ENCODE results near the gene NEURL1B.

Gene NEURL1B

DNA sequence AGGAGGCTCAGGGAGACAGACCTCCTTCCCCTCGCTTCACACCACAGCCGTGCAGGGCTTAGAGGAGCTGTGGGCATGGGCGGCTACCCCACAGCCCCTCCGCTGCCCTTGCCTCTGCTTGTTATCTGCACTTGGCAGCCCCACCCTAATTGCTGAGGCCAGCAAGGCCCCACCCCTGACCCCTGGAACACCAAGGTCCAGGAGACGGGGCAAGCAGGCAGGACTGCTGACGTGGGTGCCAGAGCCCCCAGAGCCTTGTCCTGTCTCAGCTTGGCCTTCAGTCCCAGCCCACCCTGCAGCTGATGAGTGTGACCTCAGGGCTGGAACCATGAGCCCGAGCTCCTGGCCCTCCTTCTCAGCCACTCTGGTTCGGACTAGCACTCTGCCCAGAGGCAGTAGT is 29.1 kb upstream of the NEURL1B start:
- no peak for DNase-seq

DNA sequence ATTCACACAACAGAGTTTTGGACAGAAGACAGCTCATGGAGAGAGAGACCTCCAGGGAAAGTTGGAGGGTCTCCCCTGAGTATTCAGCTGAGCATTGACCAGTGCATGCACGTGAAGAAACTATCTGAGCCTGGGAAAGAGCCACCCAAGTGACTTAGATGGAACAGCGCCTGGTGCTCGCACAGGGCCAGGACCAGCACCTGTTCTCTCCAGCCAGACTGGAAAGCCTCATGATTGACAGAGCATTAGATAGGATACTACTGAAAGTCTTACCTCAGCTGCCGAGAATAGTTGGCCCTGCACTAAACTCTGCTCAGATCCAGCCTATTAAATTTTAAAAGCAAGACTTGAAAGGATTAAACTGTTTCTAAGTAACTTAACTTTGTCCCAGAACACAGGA is 28.3 kb upstream of the NEURL1B start:
- DNase-seq = no peak

DNA sequence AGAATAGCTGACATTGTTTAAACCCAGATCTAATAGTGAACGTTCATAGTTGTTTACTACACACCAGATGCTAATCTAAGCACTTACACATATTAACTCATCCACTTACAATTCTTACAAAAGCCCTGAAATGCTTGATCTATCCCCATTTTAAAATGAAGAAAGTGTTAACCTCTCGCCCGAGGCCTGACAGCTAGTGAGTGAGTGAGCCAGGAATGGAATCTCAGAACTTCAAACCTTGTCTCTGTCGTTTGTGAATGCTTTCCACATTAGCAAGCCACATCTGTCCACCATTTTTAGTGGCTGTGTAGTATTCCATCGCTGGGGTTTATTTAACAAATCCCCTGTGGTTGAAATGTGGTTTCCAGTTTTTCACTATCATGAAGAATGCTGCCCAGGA is 24.9 kb upstream of the NEURL1B start:
- no peak for DNase-seq

DNA sequence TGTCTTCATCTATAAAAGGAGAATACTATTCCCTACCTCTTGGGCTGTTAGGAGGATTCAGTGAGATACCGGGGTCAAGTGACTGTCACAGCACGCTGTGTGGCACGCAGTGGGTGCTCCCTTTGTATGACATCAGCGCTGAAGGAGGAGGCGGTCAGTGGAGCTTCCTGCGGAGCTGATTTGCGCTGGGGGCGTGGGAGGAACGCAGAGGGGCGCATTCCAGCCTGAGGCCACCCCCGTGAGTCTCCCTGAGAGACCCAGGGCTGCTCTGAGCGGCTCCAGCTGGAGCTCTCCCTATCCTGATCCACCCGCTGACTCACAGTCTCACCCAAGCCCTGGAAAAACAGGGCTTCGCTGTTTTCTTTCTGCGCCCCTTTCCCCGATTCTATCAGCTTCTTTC is 24.3 kb upstream of the NEURL1B start:
- DNase-seq = no peak

GRCh38 chr5:172617817-172618216 is 23.2 kb upstream of the NEURL1B start:
- no peak for DNase-seq

DNA sequence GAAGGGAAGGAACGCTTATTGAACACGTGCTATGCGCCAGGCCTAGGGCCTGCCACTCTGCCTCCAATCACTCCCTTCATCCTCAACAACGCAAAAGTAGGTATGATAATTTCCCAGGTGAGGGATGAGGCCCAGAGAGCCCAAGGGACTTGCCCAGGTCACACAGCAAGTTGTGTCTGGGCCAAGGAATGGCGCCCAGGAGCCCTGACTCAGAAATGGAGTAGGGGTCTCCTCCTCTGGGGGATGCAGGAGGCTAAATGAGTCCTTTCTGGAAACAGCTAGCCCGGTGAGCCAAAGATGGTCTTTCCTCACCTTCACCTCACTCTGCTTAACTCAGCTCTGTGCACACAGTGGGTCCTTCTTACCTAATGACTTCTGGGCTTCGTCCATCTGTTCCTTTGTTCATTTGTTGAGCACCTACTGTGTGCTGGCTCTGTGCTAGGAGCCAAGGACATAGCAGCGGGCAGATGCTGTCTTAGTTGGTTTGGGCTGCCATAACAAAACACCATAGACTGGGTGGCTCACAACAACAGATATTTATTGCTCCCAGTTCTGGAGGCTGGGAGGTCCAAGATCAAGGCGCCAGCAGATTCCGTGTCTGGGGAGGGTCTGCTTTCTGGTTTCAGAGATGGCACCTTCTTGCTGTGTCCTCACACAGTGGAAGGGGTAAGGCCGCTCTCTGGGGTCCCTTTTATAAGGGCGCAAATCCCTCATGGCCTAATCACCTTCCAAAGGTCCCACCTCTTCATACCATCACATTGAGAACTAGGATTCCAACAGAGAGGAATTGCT is 22.3 kb upstream of the NEURL1B start:
- no peak for DNase-seq

DNA sequence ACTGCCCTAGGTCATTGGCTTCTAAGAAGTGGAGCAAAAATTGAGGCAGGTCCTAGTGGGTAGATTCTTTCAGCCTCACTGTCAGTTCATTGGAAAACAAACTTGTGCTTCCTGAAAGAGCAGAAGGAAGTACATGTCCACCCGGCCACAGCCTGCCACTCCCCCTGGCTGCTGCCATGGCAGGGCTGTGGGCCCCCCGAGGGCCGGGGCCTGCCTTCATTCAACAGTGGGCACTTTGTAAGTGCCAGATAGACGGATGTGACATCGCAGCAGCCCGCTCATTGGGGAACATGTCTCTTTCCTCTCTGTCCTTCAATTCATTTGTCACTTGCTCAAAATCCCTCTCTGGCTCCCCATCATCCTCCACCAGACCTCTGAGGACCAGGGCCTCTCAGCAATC is 20.6 kb upstream of the NEURL1B start:
- no peak for DNase-seq

GRCh38 chr5:172622091-172623046 is 18.7 kb upstream of the NEURL1B start:
- no peak for DNase-seq

GRCh38 chr5:172623313-172623980 is 17.6 kb upstream of the NEURL1B start:
- no peak for DNase-seq

DNA sequence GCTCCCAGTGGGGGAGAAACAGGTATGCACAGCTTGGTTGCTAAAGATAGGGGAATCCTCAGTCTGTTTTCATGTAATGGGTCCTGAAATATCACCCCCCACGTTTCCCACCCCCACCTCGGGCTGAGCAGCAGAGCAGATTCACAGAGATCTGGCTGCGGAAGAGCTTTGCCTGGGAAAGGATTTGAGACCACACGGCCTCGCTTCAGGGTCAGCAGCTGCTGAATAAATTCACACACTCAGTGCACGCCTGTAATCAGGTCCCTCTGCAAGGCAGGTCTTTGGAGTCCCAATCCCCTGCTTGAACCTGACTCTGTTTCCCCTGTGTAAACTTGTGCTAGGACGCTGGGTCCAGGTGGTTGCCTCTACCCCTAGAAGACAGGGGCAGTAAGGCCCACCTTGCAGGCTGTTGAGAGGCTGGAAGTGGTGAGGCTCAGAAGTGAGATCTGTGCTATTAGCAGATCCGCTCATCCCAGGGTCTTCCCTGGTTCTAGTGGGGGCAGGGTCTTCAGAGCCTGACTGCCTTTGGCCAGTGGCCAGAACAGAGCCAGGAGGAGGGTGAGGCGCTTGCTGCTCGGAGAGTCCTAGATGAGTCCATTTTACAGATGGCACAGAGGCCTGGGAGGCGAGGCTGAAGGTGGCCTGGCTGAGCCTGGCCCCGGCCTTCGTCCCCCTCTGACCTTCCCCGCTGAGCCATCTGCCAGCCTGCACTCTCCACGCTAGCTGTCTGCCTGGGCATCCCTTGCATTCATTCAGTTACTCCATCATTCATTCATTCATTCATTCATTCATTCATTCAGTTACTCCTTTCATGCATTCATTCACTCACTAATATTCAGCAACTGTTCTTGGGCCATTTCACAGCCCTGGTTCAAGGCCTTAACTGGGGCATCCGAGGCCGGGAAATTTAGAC is 16.7 kb upstream of the NEURL1B start:
- DNase-seq = no peak

GRCh38 chr5:172624996-172625964 is 15.8 kb upstream of the NEURL1B start:
- DNase-seq = no peak

DNA sequence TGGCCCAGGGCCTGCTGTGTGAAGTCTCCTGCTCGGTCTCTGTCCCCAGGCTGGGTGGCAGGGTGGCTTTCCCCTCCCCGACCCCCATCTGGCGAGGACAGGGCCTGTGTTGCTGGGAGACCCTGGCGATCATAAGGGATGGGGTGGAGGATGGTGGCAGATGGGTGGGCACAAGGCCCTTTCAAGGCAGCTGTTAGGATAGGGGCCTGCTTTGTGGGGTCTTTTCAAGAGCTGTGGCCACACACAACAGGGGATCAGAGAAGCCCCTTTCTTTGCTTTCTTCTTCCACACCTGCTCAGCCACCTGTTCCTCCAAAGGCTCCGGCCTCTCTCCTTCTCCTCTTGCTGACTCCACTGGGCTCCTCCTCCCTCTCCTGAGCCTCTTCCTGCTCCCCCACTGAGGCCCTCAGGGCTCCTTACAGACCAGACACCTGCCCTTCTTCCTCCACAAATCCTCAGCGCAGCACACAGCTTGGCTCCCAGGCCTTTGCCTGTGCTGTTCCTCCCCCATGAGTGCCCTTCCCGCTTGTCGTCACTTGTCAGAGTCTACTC is 15.0 kb upstream of the NEURL1B start:
- DNase-seq = no peak

- no peak for DNase-seq
Measured at GRCh38 chr5:172630082-172630481, 11.0 kb upstream of the NEURL1B start.

DNA sequence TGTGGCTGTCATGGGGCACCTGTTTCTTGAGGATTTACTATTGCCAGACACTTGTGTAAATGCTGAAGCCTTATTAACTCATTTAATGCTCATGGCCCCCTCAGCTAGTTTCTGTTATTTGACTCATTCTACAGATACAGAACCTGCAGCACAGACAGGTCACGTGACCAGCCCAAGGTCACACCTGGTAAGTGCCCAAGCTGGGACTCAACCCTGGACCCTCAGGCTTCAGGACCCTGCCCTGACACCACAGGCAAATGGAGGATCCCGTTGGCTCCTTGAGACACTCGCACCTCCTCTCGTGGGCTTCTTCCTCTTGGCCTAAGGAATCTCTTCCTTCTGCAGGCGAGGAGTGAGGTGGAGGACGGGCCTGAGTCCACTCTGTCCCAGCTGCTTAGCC is 10.6 kb upstream of the NEURL1B start:
- no peak for DNase-seq

DNA sequence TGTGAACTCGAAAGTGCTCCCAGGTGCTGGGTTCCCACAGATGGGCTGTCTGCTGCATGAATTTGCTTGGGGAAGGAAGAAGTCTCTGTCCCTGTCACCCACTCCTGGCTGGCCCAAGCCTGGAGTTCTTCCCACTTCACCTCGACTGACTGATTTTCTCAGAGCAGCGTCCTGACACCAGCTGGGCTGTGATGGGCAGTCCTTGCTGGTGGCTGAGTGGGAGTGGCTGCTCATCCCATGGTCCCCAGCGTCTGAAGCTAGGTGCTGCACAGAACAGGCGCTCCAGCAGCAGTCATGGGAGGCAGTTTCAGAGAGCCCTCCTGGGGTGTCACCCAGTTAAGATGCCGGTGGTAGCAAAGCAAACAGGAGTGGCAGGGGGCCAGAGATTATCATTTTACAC is 10.1 kb upstream of the NEURL1B start:
- no peak for DNase-seq

DNA sequence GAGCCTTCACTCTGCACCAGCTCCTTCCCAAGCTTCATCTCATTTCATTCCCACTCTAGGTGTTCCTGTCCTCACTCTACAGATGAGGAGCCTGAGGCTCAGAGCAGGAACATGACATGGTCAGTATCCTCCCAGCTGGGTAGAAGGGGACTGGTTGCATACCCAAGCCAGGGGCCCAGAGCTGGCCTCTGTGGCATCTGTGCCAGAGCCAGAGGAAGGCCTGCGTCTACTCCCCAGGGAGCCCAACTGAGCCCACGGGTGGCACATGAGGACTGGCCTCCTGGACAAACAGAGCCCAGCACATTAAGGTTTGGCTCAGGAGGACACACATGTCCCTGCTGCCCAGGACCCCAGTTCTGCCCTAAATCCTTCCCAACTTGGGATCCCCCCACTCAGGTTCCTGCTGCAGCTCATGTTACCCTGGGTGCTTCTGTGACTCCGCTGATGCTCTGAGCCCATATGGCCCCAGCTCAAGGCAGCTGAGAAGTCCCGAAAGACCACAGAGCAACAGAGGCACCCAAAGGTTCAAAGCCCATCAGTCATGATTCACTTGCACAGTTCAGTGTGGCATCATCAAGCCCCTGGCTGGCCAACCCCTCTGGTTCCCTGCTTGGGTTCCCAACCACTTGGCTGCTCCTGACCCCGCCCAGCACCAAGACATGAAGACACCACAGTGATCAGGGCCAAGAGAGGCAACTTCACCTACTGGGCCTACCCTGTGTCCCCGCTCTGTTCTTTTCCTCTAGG is 8.5 kb upstream of the NEURL1B start:
- no peak for DNase-seq

DNA sequence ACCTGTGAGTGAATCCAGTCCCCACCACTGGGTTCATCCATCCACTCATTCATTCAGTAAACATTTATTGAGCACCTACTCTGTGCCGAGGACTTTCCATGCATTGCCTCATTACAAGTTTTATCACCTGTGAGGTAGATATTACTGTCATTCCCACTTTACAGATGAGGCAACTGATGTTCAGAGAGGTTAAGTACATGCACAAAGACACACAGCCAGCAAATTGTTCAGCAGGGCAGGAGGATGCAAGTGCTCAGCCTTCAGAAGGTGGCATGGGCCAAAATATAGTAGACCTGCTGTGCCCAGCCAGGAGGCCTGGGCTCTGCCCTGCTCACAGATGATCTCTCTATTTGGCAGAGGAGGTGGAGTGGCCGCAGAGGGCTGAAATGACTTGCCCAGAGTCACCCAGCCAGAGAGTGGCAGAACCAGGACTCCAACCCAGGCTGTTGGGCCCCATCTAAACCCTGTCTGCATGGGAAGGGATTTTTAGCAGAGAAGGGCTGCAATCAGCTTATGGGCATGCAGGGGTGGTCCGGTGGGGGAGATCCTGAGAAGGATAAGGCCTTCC is 7.6 kb upstream of the NEURL1B start:
- DNase-seq = no peak

- no peak for DNase-seq
Measured at GRCh38 chr5:172634106-172634899, 6.8 kb upstream of the NEURL1B start.

- no peak for DNase-seq
Measured at GRCh38 chr5:172635038-172635437, 6.0 kb upstream of the NEURL1B start.
